Liver (tissue), 9 donors: Measurements from ENCODE around the gene CIITA. TPM values are rescaled to one million over a fixed set of nuclear protein-coding genes. Genes with fewer than 3 reads are reported as not detected.

Experiments used
- DNase-seq: peaks from one replicate; pipeline ENCODE4 v3.0.0-alpha.2; 2017; ENCODE audit warnings: low spot score
- H3K27ac ChIP-seq, 2 donors: one replicate each; pipeline ENCODE4 v1.7.0; 2013; ENCODE audit warnings: inconsistent platforms in 2 of 2, low read length in 2 of 2, control low read depth in 1 of 2, low read depth in 1 of 2, mild to moderate bottlenecking in 1 of 2
- H3K27me3 ChIP-seq, 4 donors: one replicate each; pipeline versions ENCODE4 v1.6.1 to v1.7.0; 2013; ENCODE audit warnings: low read length in 3 of 4, inconsistent platforms in 1 of 4, mild to moderate bottlenecking in 1 of 4, moderate library complexity in 1 of 4; ENCODE audit not compliant: control insufficient read depth in 4 of 4, insufficient read depth in 4 of 4
- H3K36me3 ChIP-seq, 4 donors: one replicate each; pipeline versions ENCODE4 v1.6.1 to v1.7.0; 2013; ENCODE audit warnings: low read length in 3 of 4, mild to moderate bottlenecking in 3 of 4, low read depth in 1 of 4, moderate library complexity in 1 of 4; ENCODE audit not compliant: control insufficient read depth in 4 of 4, insufficient read depth in 3 of 4
- H3K4me1 ChIP-seq, 4 donors: one replicate each; pipeline versions ENCODE4 v1.6.1 to v1.7.0; 2013; ENCODE audit warnings: low read length in 3 of 4, mild to moderate bottlenecking in 3 of 4, moderate library complexity in 1 of 4; ENCODE audit not compliant: control insufficient read depth in 4 of 4, insufficient read depth in 4 of 4
- H3K4me3 ChIP-seq, 3 donors: one replicate each; pipeline versions ENCODE4 v1.6.1 to v1.7.0; 2013; ENCODE audit warnings: low read length in 3 of 3, control low read depth in 1 of 3, low read depth in 1 of 3, mild to moderate bottlenecking in 1 of 3
- H3K9ac ChIP-seq, 2 donors: one replicate each; pipeline ENCODE4 v1.7.0; 2013; ENCODE audit warnings: low read length in 2 of 2, mild to moderate bottlenecking in 2 of 2, moderate library complexity in 2 of 2, control low read depth in 1 of 2, low read depth in 1 of 2
- H3K9me3 ChIP-seq, 4 donors: one replicate each; pipeline versions ENCODE4 v1.6.1 to v1.7.0; 2013; ENCODE audit warnings: low read length in 3 of 4; ENCODE audit not compliant: control insufficient read depth in 4 of 4
- ATF3 ChIP-seq: IDR thresholded peaks from 2 replicates; pipeline ENCODE4 v1.6.1; 2016; ENCODE audit warnings: antibody characterized with exemption
- CTCF ChIP-seq: fragments of 150-350 bp; IDR thresholded peaks from 2 replicates; pipeline ENCODE4 v1.5.1; 2017; ENCODE audit warnings: improper control_type of control experiment, low read depth, low read length; ENCODE audit not compliant: missing input control
- EGR1 ChIP-seq, 2 donors: IDR thresholded peaks; 2 replicates each; pipeline ENCODE4 v1.6.1; 2016 to 2018; ENCODE audit warnings: antibody characterized with exemption in 2 of 2, low read depth in 2 of 2
- FOXA1 ChIP-seq: IDR thresholded peaks from 2 replicates; pipeline ENCODE4 v1.6.1; 2016; ENCODE audit warnings: antibody characterized with exemption
- FOXA2 ChIP-seq: IDR thresholded peaks from 2 replicates; pipeline ENCODE4 v1.6.1; 2016; ENCODE audit warnings: antibody characterized with exemption
- GABPA ChIP-seq, 2 donors: IDR thresholded peaks in 1 of 2; conservative IDR thresholded peaks in 1 of 2; 2 replicates each; pipeline ENCODE4 v1.6.1; 2016; ENCODE audit warnings: antibody characterized with exemption in 2 of 2, mild to moderate bottlenecking in 1 of 2, moderate library complexity in 1 of 2
- HNF4A ChIP-seq, 2 donors: conservative IDR thresholded peaks; 2 replicates each; pipeline ENCODE4 v1.6.1; 2016; ENCODE audit warnings: antibody characterized with exemption in 2 of 2, mild to moderate bottlenecking in 2 of 2
- HNF4G ChIP-seq: IDR thresholded peaks from 2 replicates; pipeline ENCODE4 v1.6.1; 2016; ENCODE audit warnings: antibody characterized with exemption
- JUND ChIP-seq, 2 donors: IDR thresholded peaks; 2 replicates each; pipeline ENCODE4 v1.6.1; 2016; ENCODE audit warnings: antibody characterized with exemption in 2 of 2
- NR2F2 ChIP-seq: IDR thresholded peaks from 2 replicates; pipeline ENCODE4 v1.6.1; 2016; ENCODE audit warnings: antibody characterized with exemption
- RAD21 ChIP-seq, 2 donors: IDR thresholded peaks; 2 replicates each; pipeline ENCODE4 v1.6.1; 2016; ENCODE audit warnings: antibody characterized with exemption in 2 of 2, mild to moderate bottlenecking in 2 of 2
- REST ChIP-seq: IDR thresholded peaks from 2 replicates; pipeline ENCODE4 v1.6.1; 2016; ENCODE audit warnings: antibody characterized with exemption, mild to moderate bottlenecking
- RXRA ChIP-seq, 2 donors: IDR thresholded peaks; 2 replicates each; pipeline ENCODE4 v1.6.1; 2017 to 2018; ENCODE audit warnings: antibody characterized with exemption in 2 of 2, mild to moderate bottlenecking in 1 of 2
- SP1 ChIP-seq: IDR thresholded peaks from 2 replicates; pipeline ENCODE4 v1.6.1; 2018; ENCODE audit warnings: antibody characterized with exemption, mild to moderate bottlenecking
- TAF1 ChIP-seq: conservative IDR thresholded peaks from 2 replicates; pipeline ENCODE4 v1.6.1; 2016; ENCODE audit warnings: antibody characterized with exemption, mild to moderate bottlenecking
- YY1 ChIP-seq: IDR thresholded peaks from 2 replicates; pipeline ENCODE4 v1.6.1; 2016; ENCODE audit warnings: antibody characterized with exemption, mild to moderate bottlenecking
- WGBS: extraction: QIAGEN DNeasy Blood & Tissue Kit; methylation state at CpG from one replicate; pipeline ENCODE4 v1.1.7; 2013; 5-methylcytosine and 5-hydroxymethylcytosine counted together
- polyA plus RNA-seq, 2 donors: library from polyadenylated mRNA; stranded (reverse) in 1 of 2; unstranded in 1 of 2; fragments of 200-250 nt in 1 of 2; fragments of >200 nt in 1 of 2; fragmentation: Nextera tagmentation in 1 of 2; extraction: Ambion mirVana in 1 of 2; gene quantifications; one replicate each; pipeline versions ENCODE4 v1.2.1 to v1.2.3, GENCODE V29; 2013 to 2015
- total RNA-seq, 2 donors: library from RNA; depleted of rRNA; stranded (reverse); fragments of >200 nt; gene quantifications; one replicate each; pipeline ENCODE4 v1.2.3, GENCODE V29; 2014
- TF ChIP-seq, protein P1 (sequence below): IDR thresholded peaks from 2 replicates; pipeline ENCODE4 v1.6.1; 2016; ENCODE audit warnings: antibody characterized with exemption
- TF ChIP-seq, protein P2 (sequence below): IDR thresholded peaks from 2 replicates; pipeline ENCODE4 v1.6.1; 2016; ENCODE audit warnings: antibody characterized with exemption
- donor health status: healthy.
- donor health status: healthy.
- donor health status: healthy.
- donor health status: healthy.
- donor health status: healthy.

The CIITA gene
- total and polyA plus RNA-seq, 4 donors = 1.6 to 4.2 (median 2.2) TPM

DNA sequence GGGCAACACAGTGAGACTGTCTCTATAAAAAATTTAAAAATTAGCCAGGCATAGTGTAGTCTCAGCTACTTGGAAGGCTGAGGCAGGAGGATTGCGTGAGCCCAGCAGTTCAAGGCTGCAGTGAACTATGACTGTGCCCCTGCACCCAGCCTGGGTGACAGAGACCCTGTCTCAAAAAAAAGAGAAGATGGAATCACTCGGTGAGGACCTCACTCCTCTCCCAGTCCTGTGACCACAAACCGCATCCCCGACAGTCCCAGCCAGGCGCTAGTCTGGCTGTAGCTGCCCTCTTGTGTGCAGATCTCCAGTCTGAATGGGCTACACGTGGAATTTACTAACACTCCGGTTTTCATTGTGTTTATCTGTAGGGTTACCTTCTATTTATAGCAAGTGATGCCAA is 54.1 kb downstream of the CIITA start:
- H3K36me3 ChIP-seq = peaks cover 0 to 3% (median 2%) of the 10 kb centered on the region in 4 donors
- TF ChIP-seq SP1 (no peak), HNF4G (no peak), ATF3 (no peak), REST (no peak), RAD21 (IDR thresholded peaks at IDR 0.05) (no peak), YY1 (no peak), RXRA (IDR thresholded peaks at IDR 0.05) (no peak), HNF4A (conservative IDR thresholded peaks at IDR 0.05) (no peak), JUND (IDR thresholded peaks at IDR 0.05) (no peak), GABPA (IDR thresholded peaks at IDR 0.05 in 1 of 2, conservative IDR thresholded peaks at IDR 0.05 in 1 of 2) (no peak), FOXA1 (no peak), NR2F2 (no peak), FOXA2 (no peak), CTCF (no peak), EGR1 (IDR thresholded peaks at IDR 0.05; ENCODE audit: low read depth in 2 of 2) (no peak), TAF1 (no peak)
- TF ChIP-seq, protein P1, sequence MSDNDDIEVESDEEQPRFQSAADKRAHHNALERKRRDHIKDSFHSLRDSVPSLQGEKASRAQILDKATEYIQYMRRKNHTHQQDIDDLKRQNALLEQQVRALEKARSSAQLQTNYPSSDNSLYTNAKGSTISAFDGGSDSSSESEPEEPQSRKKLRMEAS = no peak
- TF ChIP-seq, protein P2, sequence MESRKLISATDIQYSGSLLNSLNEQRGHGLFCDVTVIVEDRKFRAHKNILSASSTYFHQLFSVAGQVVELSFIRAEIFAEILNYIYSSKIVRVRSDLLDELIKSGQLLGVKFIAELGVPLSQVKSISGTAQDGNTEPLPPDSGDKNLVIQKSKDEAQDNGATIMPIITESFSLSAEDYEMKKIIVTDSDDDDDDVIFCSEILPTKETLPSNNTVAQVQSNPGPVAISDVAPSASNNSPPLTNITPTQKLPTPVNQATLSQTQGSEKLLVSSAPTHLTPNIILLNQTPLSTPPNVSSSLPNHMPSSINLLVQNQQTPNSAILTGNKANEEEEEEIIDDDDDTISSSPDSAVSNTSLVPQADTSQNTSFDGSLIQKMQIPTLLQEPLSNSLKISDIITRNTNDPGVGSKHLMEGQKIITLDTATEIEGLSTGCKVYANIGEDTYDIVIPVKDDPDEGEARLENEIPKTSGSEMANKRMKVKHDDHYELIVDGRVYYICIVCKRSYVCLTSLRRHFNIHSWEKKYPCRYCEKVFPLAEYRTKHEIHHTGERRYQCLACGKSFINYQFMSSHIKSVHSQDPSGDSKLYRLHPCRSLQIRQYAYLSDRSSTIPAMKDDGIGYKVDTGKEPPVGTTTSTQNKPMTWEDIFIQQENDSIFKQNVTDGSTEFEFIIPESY = no peak
- H3K4me1 ChIP-seq = peaks cover 10 to 78% (median 63%) of the 10 kb centered on the region in 4 donors
- no peak overlapping the region for H3K9ac ChIP-seq
- DNase-seq = no peak
- no peak overlapping the region for H3K4me3 ChIP-seq
- H3K9me3 ChIP-seq = no peaks in the 10 kb centered on the region
- 72% methylated on average over 7 of the region's 7 CpGs for WGBS
- no peaks in the 10 kb centered on the region for H3K27me3 ChIP-seq
- no peak overlapping the region for H3K27ac ChIP-seq
